MCF 10A (cell line): ENCODE measurements around the gene PSTPIP2. TPM values are rescaled to one million over a fixed set of nuclear protein-coding genes. Genes with fewer than 3 reads are reported as not detected.

Source experiments
- Bru-seq: library from RNA; stranded (reverse); fragments of 400-500 nt; gene quantifications from one replicate; lab custom pipeline; 2021; lab: Mats Ljungman, UMichigan
- BruChase-seq, 2 experiments: library from RNA; stranded (reverse); fragments of 400-500 nt; gene quantifications; one replicate each; lab custom pipeline; 2021; lab: Mats Ljungman, UMichigan
- BruUV-seq: library from RNA; stranded (reverse); fragments of 400-500 nt; replicated peaks from 2 replicates; lab custom pipeline; 2021; lab: Mats Ljungman, UMichigan
- CTCF ChIA-PET: fragments of 300-600 bp; sonication (Branson Sonifier 250); formaldehyde crosslinking; extraction: SDS; loops from one replicate; lab custom pipeline; 2021; ENCODE audit warnings: antibody characterized with exemption, inconsistent platforms; lab: Yijun Ruan, JAX
- POLR2A ChIA-PET: fragments of 300-600, 350-650 bp; sonication (Branson Sonifier 250); formaldehyde crosslinking; extraction: SDS; loops from one replicate; lab custom pipeline; 2020; ENCODE audit warnings: antibody characterized with exemption, inconsistent platforms; lab: Yijun Ruan, JAX
- DNase-seq: peaks from one replicate; pipeline ENCODE4 v3.0.0-alpha.2; 2018; ENCODE audit not compliant: unreplicated experiment
- H3K27ac Mint-ChIP-seq: one replicate; pipeline ENCODE4 v1.8.0; 2022; ENCODE audit warnings: mild to moderate bottlenecking, low read depth, mixed read lengths; ENCODE audit not compliant: unreplicated experiment
- H3K27me3 Mint-ChIP-seq: one replicate; pipeline ENCODE4 v1.8.0; 2022; ENCODE audit warnings: mixed read lengths; ENCODE audit not compliant: insufficient read depth, unreplicated experiment
- H3K36me3 Mint-ChIP-seq: one replicate; pipeline ENCODE4 v1.8.0; 2022; ENCODE audit warnings: mild to moderate bottlenecking, moderate library complexity, mixed read lengths; ENCODE audit not compliant: insufficient read depth, unreplicated experiment
- H3K4me1 Mint-ChIP-seq: one replicate; pipeline ENCODE4 v1.8.0; 2022; ENCODE audit warnings: mixed read lengths; ENCODE audit not compliant: insufficient read depth, unreplicated experiment
- H3K4me3 Mint-ChIP-seq: one replicate; pipeline ENCODE4 v1.8.0; 2022; ENCODE audit warnings: mild to moderate bottlenecking, moderate library complexity, mixed read lengths; ENCODE audit not compliant: unreplicated experiment
- H3K9me3 Mint-ChIP-seq: one replicate; pipeline ENCODE4 v1.8.0; 2022; ENCODE audit warnings: mixed read lengths; ENCODE audit not compliant: unreplicated experiment
- intact Hi-C: fragments of 100-400 bp; cut with micrococcal nuclease; formaldehyde crosslinking; loops from 2 replicates; pipeline ENCODE4 v1.14.1; 2022
- long read RNA-seq: library from polyadenylated mRNA; stranded (forward); transcript quantifications from one replicate; pipeline ENCODE4 v2.0.0, GENCODE V29; 2022
- total RNA-seq: library from RNA; stranded (reverse); gene quantifications from 2 replicates; pipeline ENCODE4 v1.2.3, GENCODE V29; 2022
- TF ChIP-seq, protein P1 (sequence below): fragments of 200-600 bp; IDR thresholded peaks from one replicate; pipeline ENCODE4 v1.8.0; 2022; ENCODE audit warnings: antibody characterized with exemption, mild to moderate bottlenecking; ENCODE audit not compliant: unreplicated experiment

Gene PSTPIP2, protein sequence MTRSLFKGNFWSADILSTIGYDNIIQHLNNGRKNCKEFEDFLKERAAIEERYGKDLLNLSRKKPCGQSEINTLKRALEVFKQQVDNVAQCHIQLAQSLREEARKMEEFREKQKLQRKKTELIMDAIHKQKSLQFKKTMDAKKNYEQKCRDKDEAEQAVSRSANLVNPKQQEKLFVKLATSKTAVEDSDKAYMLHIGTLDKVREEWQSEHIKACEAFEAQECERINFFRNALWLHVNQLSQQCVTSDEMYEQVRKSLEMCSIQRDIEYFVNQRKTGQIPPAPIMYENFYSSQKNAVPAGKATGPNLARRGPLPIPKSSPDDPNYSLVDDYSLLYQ
- total RNA-seq = 27.8 and 27.9 TPM in 2 replicates
- Bru-seq, nascent RNA = percentile 64 among the genes with signal in this experiment
- percentile 71 among the genes with signal in this experiment for BruChase-seq, experiment 1, labeled RNA remaining after a 6-hour chase
- BruChase-seq, experiment 2, labeled RNA remaining after a 2-hour chase = percentile 63 among the genes with signal in this experiment
- long read RNA-seq, transcript PSTPIP2-201 (15 exons, 3,000 nt) = major isoform, 66 of 83 reads
- long read RNA-seq, partial matches to known transcripts = 5 of 83 reads
- long read RNA-seq, other reads (novel, unspliced or antisense) = 12 of 83 reads

DNA sequence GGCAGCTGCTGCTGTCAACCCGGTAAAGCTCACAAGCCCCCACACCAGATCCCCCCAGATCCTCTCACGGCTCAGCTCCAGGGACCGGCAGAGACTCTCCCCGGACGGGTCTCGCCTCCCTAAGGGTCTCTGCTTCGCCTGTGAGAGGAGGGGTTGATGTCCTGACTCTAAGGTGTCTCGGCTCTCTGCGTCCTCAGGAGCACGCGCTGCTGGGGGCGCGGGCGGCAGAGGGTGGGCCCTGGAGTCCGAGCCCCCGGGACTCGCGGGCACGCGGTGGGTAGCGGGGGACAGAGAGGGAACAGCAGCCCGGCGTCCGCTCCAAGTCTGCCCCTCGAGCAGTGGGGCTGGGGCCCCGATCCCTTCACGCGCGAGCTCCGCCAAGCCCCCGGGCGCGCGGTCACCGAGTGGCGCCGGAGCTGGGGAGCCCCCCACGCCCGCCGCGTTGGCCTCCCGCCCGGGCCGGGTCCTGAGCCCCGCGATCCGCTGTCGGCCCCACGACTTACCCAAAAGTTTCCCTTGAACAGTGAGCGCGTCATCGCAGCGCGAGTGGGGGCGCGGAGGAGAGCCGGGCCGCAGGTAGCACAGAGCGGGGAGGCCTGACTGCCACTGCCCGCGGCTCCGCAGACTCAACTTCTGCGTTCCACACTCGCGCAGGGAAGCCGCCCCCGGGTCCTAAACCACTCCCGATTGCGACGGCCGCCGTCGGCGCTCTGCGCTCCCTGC is at the start of gene PSTPIP2:
TSS of gene PSTPIP2 (minus strand) at position 608 of the 723 bp plus-strand sequence. CDS start at position 536, 72 bp downstream.
- TF ChIP-seq, protein P1, sequence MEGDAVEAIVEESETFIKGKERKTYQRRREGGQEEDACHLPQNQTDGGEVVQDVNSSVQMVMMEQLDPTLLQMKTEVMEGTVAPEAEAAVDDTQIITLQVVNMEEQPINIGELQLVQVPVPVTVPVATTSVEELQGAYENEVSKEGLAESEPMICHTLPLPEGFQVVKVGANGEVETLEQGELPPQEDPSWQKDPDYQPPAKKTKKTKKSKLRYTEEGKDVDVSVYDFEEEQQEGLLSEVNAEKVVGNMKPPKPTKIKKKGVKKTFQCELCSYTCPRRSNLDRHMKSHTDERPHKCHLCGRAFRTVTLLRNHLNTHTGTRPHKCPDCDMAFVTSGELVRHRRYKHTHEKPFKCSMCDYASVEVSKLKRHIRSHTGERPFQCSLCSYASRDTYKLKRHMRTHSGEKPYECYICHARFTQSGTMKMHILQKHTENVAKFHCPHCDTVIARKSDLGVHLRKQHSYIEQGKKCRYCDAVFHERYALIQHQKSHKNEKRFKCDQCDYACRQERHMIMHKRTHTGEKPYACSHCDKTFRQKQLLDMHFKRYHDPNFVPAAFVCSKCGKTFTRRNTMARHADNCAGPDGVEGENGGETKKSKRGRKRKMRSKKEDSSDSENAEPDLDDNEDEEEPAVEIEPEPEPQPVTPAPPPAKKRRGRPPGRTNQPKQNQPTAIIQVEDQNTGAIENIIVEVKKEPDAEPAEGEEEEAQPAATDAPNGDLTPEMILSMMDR = no peak
- Mint-ChIP-seq H3K27ac (peak within 1 kb of the TSS; percentile 65), H3K27me3 (no peaks in the 10 kb centered on the region), H3K4me3 (peak within 1 kb of the TSS; percentile 85), H3K4me1 (peaks cover 35% of the 10 kb centered on the region), H3K36me3 (peaks cover 9% of the 10 kb centered on the region), H3K9me3 (no peaks in the 10 kb centered on the region)
- intact Hi-C loops = loop anchor here (2.0 kb wide), 1 partner anchor 147 kb away; no protein-coding TSS in a partner anchor
- POLR2A ChIA-PET = interaction anchor here (0.7 to 3.1 kb wide), 9 partner anchors 10 to 152 kb away, joined by 3 to 40 read pairs (median 5); partner anchors contain the start of gene ATP5F1A
- peak; percentile 63 for DNase-seq
- no TSS peak for BruUV-seq
- CTCF ChIA-PET = interaction anchor here (1.1 to 3.5 kb wide), 5 partner anchors 8 to 141 kb away, joined by 3 to 31 read pairs (median 3); partner anchors contain the start of gene ATP5F1A

DNA sequence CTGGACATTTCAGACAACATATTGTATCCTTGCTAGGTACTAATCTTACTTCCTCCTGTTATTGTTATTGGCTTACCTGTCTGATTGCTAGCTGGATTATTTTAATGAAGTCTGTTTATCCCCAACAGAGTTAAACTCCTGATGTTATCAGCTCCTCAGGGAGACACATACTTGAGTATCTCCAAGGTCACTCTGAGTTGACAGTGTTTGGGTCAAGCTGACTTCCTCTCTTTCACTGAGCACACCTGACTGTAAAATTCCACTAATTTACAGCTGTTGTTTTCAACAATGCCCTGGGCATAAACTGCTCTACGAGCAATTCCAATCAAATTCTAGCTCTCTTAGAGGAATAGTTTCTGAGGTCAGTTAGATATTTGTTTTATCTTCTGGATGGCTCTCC is 41.7 kb upstream of the PSTPIP2 start:
- Mint-ChIP-seq H3K27me3 (no peaks in the 10 kb centered on the region), H3K9me3 (no peaks in the 10 kb centered on the region), H3K4me3 (no peak overlapping the region), H3K36me3 (peaks cover 43% of the 10 kb centered on the region), H3K27ac (no peak overlapping the region), H3K4me1 (no peaks in the 10 kb centered on the region)
- BruUV-seq = no TSS peak
- intact Hi-C loops = no loop called here
- ChIA-PET CTCF (interaction anchor here (0.7 to 0.8 kb wide), 2 partner anchors 59 to 73 kb away, joined by 3 to 4 read pairs; no protein-coding TSS in a partner anchor), POLR2A (interaction anchor here (0.8 to 1.2 kb wide), 3 partner anchors 10 to 16 kb away, joined by 3 to 5 read pairs (median 3); partner anchors contain the start of gene ATP5F1A)
- DNase-seq = no peak
- TF ChIP-seq, protein P1 = no peak

DNA sequence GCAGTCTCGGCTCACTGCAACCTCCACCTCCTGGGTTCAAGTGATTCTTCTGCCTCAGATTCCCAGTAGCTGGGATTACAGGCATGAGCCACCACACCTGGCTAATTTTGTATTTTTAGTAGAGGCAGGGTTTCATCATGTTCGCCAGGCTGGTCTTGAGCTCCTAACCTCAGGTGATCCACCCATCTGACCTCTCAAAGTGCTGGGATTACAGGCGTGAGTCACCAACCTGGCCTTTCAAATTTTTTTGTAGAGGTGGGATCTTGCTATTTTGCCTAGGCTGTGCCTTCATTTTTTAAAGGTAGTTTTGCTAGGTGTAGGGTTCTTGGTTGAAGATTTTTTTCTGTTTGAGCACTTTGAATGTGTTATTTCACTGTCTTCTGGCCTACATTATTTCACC is 38.3 kb upstream of the PSTPIP2 start:
- POLR2A ChIA-PET = interaction anchor here (1.5 kb wide), 1 partner anchor 12 kb away, joined by 4 read pairs; the partner anchor contains the start of gene ATP5F1A
- no peaks in the 10 kb centered on the region for H3K4me1 Mint-ChIP-seq
- no peaks in the 10 kb centered on the region for H3K9me3 Mint-ChIP-seq

More for the DNA sequence above, 38.3 kb upstream of the PSTPIP2 start:
- Mint-ChIP-seq H3K36me3 (peaks cover 44% of the 10 kb centered on the region), H3K27ac (no peak overlapping the region), H3K27me3 (no peaks in the 10 kb centered on the region), H3K4me3 (no peak overlapping the region)
- peak; percentile 49 for DNase-seq
- TF ChIP-seq, protein P1 = no peak
- CTCF ChIA-PET = interaction anchor here (1.0 kb wide), 1 partner anchor 10 kb away, joined by 3 read pairs; no protein-coding TSS in a partner anchor
- no TSS peak for BruUV-seq
- intact Hi-C loops = no loop called here
